ENCODE measurements around the gene DENND5B.

DENND5B gene

DNA sequence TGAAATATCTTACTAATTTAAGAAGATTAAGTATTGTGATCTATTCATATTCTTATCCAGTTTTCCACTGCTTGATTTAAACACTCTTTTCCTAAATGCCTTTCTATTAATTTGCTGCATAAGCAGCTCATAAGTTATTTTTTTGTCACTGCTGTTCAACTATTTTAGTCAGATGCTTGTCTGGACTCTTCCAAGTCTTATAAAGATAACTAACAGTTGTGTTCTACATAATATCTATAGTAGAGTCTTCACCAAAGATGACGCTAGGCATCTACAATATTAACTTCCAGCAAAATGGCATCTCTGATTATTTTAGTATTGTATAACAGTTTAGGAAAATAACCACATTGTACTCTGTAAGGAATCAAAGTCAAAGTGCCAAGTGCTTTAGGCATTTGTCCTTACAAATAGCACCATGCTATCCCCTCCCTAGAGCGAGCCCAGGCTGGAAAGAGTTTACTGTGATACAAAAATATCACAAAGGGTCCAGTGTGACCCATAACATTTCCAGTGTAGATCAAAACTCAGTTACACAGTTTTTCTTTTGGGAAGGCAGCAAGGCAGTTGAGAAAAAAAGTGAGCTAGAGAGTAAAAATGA is 98.2 kb downstream of the DENND5B start:
- TF ChIP-seq, protein P1, sequence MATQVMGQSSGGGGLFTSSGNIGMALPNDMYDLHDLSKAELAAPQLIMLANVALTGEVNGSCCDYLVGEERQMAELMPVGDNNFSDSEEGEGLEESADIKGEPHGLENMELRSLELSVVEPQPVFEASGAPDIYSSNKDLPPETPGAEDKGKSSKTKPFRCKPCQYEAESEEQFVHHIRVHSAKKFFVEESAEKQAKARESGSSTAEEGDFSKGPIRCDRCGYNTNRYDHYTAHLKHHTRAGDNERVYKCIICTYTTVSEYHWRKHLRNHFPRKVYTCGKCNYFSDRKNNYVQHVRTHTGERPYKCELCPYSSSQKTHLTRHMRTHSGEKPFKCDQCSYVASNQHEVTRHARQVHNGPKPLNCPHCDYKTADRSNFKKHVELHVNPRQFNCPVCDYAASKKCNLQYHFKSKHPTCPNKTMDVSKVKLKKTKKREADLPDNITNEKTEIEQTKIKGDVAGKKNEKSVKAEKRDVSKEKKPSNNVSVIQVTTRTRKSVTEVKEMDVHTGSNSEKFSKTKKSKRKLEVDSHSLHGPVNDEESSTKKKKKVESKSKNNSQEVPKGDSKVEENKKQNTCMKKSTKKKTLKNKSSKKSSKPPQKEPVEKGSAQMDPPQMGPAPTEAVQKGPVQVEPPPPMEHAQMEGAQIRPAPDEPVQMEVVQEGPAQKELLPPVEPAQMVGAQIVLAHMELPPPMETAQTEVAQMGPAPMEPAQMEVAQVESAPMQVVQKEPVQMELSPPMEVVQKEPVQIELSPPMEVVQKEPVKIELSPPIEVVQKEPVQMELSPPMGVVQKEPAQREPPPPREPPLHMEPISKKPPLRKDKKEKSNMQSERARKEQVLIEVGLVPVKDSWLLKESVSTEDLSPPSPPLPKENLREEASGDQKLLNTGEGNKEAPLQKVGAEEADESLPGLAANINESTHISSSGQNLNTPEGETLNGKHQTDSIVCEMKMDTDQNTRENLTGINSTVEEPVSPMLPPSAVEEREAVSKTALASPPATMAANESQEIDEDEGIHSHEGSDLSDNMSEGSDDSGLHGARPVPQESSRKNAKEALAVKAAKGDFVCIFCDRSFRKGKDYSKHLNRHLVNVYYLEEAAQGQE (IDR thresholded peaks at IDR 0.05; ENCODE audit: insufficient read depth in 1 of 2, low read depth in 2 of 2, low read length in 2 of 2): no peak
- TF ChIP-seq POLR2AphosphoS5 (IDR thresholded peaks at IDR 0.05; ENCODE audit: low read depth, low read length): no peak
- no peak for TF ChIP-seq TAF1 (IDR thresholded peaks at IDR 0.05; ENCODE audit: borderline replicate concordance, insufficient read depth, low read length)
- no peak for TF ChIP-seq FOXP2 (optimal IDR thresholded peaks at IDR 0.05; ENCODE audit: borderline replicate concordance, extremely low read depth, extremely low read length, insufficient read depth)

GRCh38 chr12:31491841-31492598 is 98.9 kb downstream of the DENND5B start:
- TF ChIP-seq POLR2AphosphoS5 (IDR thresholded peaks at IDR 0.05; ENCODE audit: low read depth, low read length) (no peak), FOXP2 (optimal IDR thresholded peaks at IDR 0.05; ENCODE audit: borderline replicate concordance, extremely low read depth, extremely low read length, insufficient read depth) (no peak), TAF1 (IDR thresholded peaks at IDR 0.05; ENCODE audit: borderline replicate concordance, insufficient read depth, low read length) (no peak), SIN3A (IDR thresholded peaks at IDR 0.05; ENCODE audit: borderline replicate concordance, insufficient read depth, low read length) (no peak)
- TF ChIP-seq, protein P1 (IDR thresholded peaks at IDR 0.05; ENCODE audit: insufficient read depth in 1 of 2, low read depth in 2 of 2, low read length in 2 of 2): no peak

GRCh38 chr12:31491241-31491794 is 99.6 kb downstream of the DENND5B start:
- TF ChIP-seq POLR2AphosphoS5 (IDR thresholded peaks at IDR 0.05; ENCODE audit: low read depth, low read length) (no peak), TAF1 (IDR thresholded peaks at IDR 0.05; ENCODE audit: borderline replicate concordance, insufficient read depth, low read length) (no peak), SIN3A (IDR thresholded peaks at IDR 0.05; ENCODE audit: borderline replicate concordance, insufficient read depth, low read length) (no peak), FOXP2 (optimal IDR thresholded peaks at IDR 0.05; ENCODE audit: borderline replicate concordance, extremely low read depth, extremely low read length, insufficient read depth) (no peak)
- TF ChIP-seq, protein P1 (IDR thresholded peaks at IDR 0.05; ENCODE audit: insufficient read depth in 1 of 2, low read depth in 2 of 2, low read length in 2 of 2): no peak

DNA sequence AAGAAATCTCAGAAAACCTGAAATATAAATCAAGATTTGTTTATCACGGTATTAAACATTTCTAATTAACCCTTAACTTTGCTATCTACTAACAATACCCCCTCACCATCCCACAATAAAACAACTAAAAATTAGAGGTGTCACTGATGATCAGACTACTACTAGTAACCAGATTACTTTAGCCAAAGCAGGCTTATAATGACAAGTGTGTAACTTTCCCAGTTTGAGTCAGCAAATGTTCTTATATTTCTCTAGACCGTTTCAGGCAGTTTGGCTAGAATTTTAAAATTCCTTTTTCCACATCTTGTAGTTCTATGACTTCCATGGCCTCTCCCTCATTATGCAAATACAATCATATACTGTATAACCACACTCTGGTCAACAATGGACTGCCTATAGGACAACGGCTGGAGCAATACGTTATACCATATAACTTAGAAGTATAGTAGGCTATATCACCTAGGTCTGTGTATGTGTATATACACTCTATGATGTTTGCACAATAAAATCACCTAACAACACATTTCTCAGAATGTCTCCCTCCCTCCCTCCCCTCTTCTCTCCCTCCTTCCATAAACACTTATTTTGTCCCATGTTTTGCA is 102.1 kb downstream of the DENND5B start:
- TF ChIP-seq SIN3A (IDR thresholded peaks at IDR 0.05; ENCODE audit: borderline replicate concordance, insufficient read depth, low read length) (no peak), FOXP2 (optimal IDR thresholded peaks at IDR 0.05; ENCODE audit: borderline replicate concordance, extremely low read depth, extremely low read length, insufficient read depth) (no peak), TAF1 (IDR thresholded peaks at IDR 0.05; ENCODE audit: borderline replicate concordance, insufficient read depth, low read length) (no peak), POLR2AphosphoS5 (IDR thresholded peaks at IDR 0.05; ENCODE audit: low read depth, low read length) (no peak)
- TF ChIP-seq, protein P1 (IDR thresholded peaks at IDR 0.05; ENCODE audit: insufficient read depth in 1 of 2, low read depth in 2 of 2, low read length in 2 of 2): no peak

Data from PFSK-1 (cell line).